Neutrophil (primary cell): ENCODE results near the gene DDX50.

Source experiments
- H3K27ac ChIP-seq: fragments of 200-600 bp; sonication (generic); 2 replicates; pipeline ENCODE4 v1.5.1; 2016; ENCODE audit warnings: mild to moderate bottlenecking, moderate library complexity
- H3K27me3 ChIP-seq: fragments of 200-600 bp; sonication (generic); 2 replicates; pipeline ENCODE4 v1.6.0; 2016; ENCODE audit warnings: mild to moderate bottlenecking
- H3K36me3 ChIP-seq: fragments of 200-600 bp; sonication (generic); 2 replicates; pipeline ENCODE4 v1.5.1; 2017
- H3K4me1 ChIP-seq, 2 experiments: fragments of 200-600 bp in 1 of 2; sonication (generic) in 1 of 2; 1 replicate in 1 of 2; 2 replicates in 1 of 2; pipeline versions ENCODE4 v1.5.1 to v1.6.1; 2013 to 2016; ENCODE audit warnings: low read depth in 1 of 2, low read length in 1 of 2, mild to moderate bottlenecking in 1 of 2, moderate library complexity in 1 of 2; ENCODE audit not compliant: control insufficient read depth in 1 of 2, insufficient read depth in 1 of 2
- H3K4me3 ChIP-seq, 2 experiments: fragments of 200-600 bp in 1 of 2; sonication (generic) in 1 of 2; 1 replicate in 1 of 2; 2 replicates in 1 of 2; pipeline ENCODE4 v1.5.1; 2013 to 2016; ENCODE audit warnings: low read depth in 1 of 2, low read length in 1 of 2, mild to moderate bottlenecking in 1 of 2, moderate library complexity in 1 of 2
- H3K9me3 ChIP-seq: fragments of 200-600 bp; sonication (generic); 2 replicates; pipeline ENCODE4 v1.5.1; 2016
- CTCF ChIP-seq: fragments of 200-600 bp; sonication (generic); IDR thresholded peaks from 2 replicates; pipeline ENCODE4 v1.5.1; 2016; ENCODE audit warnings: antibody characterized with exemption

The DDX50 gene

GRCh38 chr10:68869623-68870022 is 31.5 kb upstream of the DDX50 start:
- no peak overlapping the region for H3K4me3 ChIP-seq
- no peak overlapping the region for H3K27ac ChIP-seq
- H3K36me3 ChIP-seq = no peaks in the 10 kb centered on the region
- no peaks in the 10 kb centered on the region for H3K27me3 ChIP-seq
- TF ChIP-seq CTCF = no peak
- H3K4me1 ChIP-seq = no peaks in the 10 kb centered on the region
- no peaks in the 10 kb centered on the region for H3K9me3 ChIP-seq

- no peak for TF ChIP-seq CTCF
These were observed 31.1 kb upstream of the DDX50 start for GRCh38 chr10:68870061-68870460.

GRCh38 chr10:68870545-68871104 is 30.5 kb upstream of the DDX50 start:
- no peak for TF ChIP-seq CTCF
- Histone ChIP-seq H3K4me3 (no peak overlapping the region), H3K4me1 (no peaks in the 10 kb centered on the region), H3K27me3 (no peaks in the 10 kb centered on the region), H3K9me3 (no peaks in the 10 kb centered on the region), H3K27ac (no peak overlapping the region), H3K36me3 (no peaks in the 10 kb centered on the region)

More at GRCh38 chr10:68870061-68870460, 31.1 kb upstream of the DDX50 start:
- Histone ChIP-seq H3K4me1 (no peaks in the 10 kb centered on the region), H3K4me3 (no peak overlapping the region), H3K27ac (no peak overlapping the region), H3K9me3 (no peaks in the 10 kb centered on the region), H3K36me3 (no peaks in the 10 kb centered on the region), H3K27me3 (no peaks in the 10 kb centered on the region)

- H3K9me3 ChIP-seq = no peaks in the 10 kb centered on the region
- no peaks in the 10 kb centered on the region for H3K4me1 ChIP-seq
- no peaks in the 10 kb centered on the region for H3K36me3 ChIP-seq
- no peak overlapping the region for H3K27ac ChIP-seq
- no peak overlapping the region for H3K4me3 ChIP-seq
- H3K27me3 ChIP-seq = no peaks in the 10 kb centered on the region
- TF ChIP-seq CTCF = no peak
These were observed 29.9 kb upstream of the DDX50 start for GRCh38 chr10:68871105-68871711.

GRCh38 chr10:68871731-68872342 is 29.3 kb upstream of the DDX50 start:
- no peaks in the 10 kb centered on the region for H3K4me1 ChIP-seq
- no peak overlapping the region for H3K4me3 ChIP-seq
- H3K27me3 ChIP-seq = no peaks in the 10 kb centered on the region
- H3K27ac ChIP-seq = no peak overlapping the region
- H3K36me3 ChIP-seq = no peaks in the 10 kb centered on the region
- no peaks in the 10 kb centered on the region for H3K9me3 ChIP-seq
- TF ChIP-seq CTCF = no peak
